IMR-90 (cell line): ENCODE measurements around the gene TMBIM1. TPM values are rescaled to one million over a fixed set of nuclear protein-coding genes. Genes with fewer than 3 reads are reported as not detected.

ENCODE experiments used
- ATAC-seq: fragments of 200-7000 bp; cut with Tn5 transposase; 2 replicates; pipeline ENCODE4 v1.9.1; 2020; ENCODE audit warnings: low read depth, mild to moderate bottlenecking, moderate library complexity
- BruUV-seq: library from RNA; stranded (reverse); fragments of 400-500 nt; replicated peaks from 2 replicates; lab custom pipeline; 2021; lab: Mats Ljungman, UMichigan
- CTCF ChIA-PET: fragments of 300-600 bp; formaldehyde crosslinking; extraction: SDS; loops from one replicate; lab custom pipeline; 2021; ENCODE audit warnings: antibody characterized with exemption; lab: Yijun Ruan, JAX
- POLR2A ChIA-PET: fragments of 300-600 bp; sonication (Branson Sonifier 250); formaldehyde crosslinking; loops from one replicate; lab custom pipeline; 2022; ENCODE audit warnings: antibody characterized with exemption; ENCODE audit not compliant: unreplicated experiment; lab: Charles Lee
- DNase-seq: peaks from one replicate; pipeline ENCODE4 v3.0.0; 2013
- H2AFZ ChIP-seq: replicated peaks from 2 replicates; pipeline ENCODE3; 2013; ENCODE audit warnings: low read length, mild to moderate bottlenecking; ENCODE audit not compliant: poor library complexity
- H2AK5ac ChIP-seq: 2 replicates; pipeline ENCODE4 v1.6.1; 2013; ENCODE audit warnings: low read depth, low read length, inconsistent platforms
- H2AK9ac ChIP-seq: replicated peaks from 2 replicates; pipeline ENCODE3; 2013; ENCODE audit warnings: mild to moderate bottlenecking, low read depth, low read length, moderate library complexity; ENCODE audit not compliant: poor library complexity
- H2BK120ac ChIP-seq: 2 replicates; pipeline ENCODE4 v1.6.1; 2013; ENCODE audit warnings: low read depth, low read length, inconsistent platforms
- H2BK15ac ChIP-seq: 3 replicates; pipeline ENCODE4 v1.6.1; 2013; ENCODE audit warnings: low read depth, low read length, inconsistent platforms
- H2BK20ac ChIP-seq: 2 replicates; pipeline ENCODE4 v1.6.1; 2013; ENCODE audit warnings: low read depth, mild to moderate bottlenecking, inconsistent platforms, low read length, moderate library complexity
- H2BK5ac ChIP-seq: 2 replicates; pipeline ENCODE4 v1.6.1; 2013; ENCODE audit warnings: mild to moderate bottlenecking, low read depth, low read length, inconsistent platforms; ENCODE audit not compliant: poor library complexity, severe bottlenecking
- H3K14ac ChIP-seq: replicated peaks from 2 replicates; pipeline ENCODE4 v1.6.1; 2013; ENCODE audit warnings: low read depth, low read length, inconsistent platforms
- H3K18ac ChIP-seq: 2 replicates; pipeline ENCODE4 v1.6.1; 2013; ENCODE audit warnings: low read depth, low read length, control low read depth
- H3K23ac ChIP-seq: 2 replicates; pipeline ENCODE4 v1.6.1; 2013; ENCODE audit warnings: low read depth, low read length, inconsistent platforms
- H3K27ac ChIP-seq: 2 replicates; pipeline ENCODE4 v1.5.1; 2013; ENCODE audit warnings: mild to moderate bottlenecking, control low read depth, low read length; ENCODE audit not compliant: insufficient read depth
- H3K27me3 ChIP-seq: 2 replicates; pipeline ENCODE4 v1.6.1; 2013; ENCODE audit warnings: low read length; ENCODE audit not compliant: control insufficient read depth, insufficient read depth
- H3K36me3 ChIP-seq: 2 replicates; pipeline ENCODE4 v1.6.1; 2013; ENCODE audit warnings: low read length, mixed read lengths; ENCODE audit not compliant: control insufficient read depth, insufficient read depth
- H3K4ac ChIP-seq: 2 replicates; pipeline ENCODE4 v1.6.1; 2013; ENCODE audit warnings: low read depth, low read length, inconsistent platforms
- H3K4me1 ChIP-seq: 2 replicates; pipeline ENCODE4 v1.6.1; 2013; ENCODE audit warnings: low read length, mixed read lengths; ENCODE audit not compliant: control insufficient read depth, insufficient read depth
- H3K4me2 ChIP-seq: 2 replicates; pipeline ENCODE4 v1.6.1; 2013; ENCODE audit warnings: low read depth, mild to moderate bottlenecking, control low read depth, low read length, moderate library complexity
- H3K4me3 ChIP-seq: 2 replicates; pipeline ENCODE4 v1.5.1; 2013; ENCODE audit warnings: low read depth, mild to moderate bottlenecking, control low read depth, low read length, moderate library complexity; ENCODE audit not compliant: insufficient read depth
- H3K56ac ChIP-seq: 2 replicates; pipeline ENCODE4 v1.6.1; 2013; ENCODE audit warnings: low read length, inconsistent platforms; ENCODE audit not compliant: insufficient read depth; ENCODE audit errors: extremely low read depth
- H3K79me1 ChIP-seq, 2 experiments: 2 replicates each; pipeline ENCODE4 v1.6.1; 2013; ENCODE audit warnings: low read length in 2 of 2, inconsistent platforms in 1 of 2, low read depth in 1 of 2
- H3K9ac ChIP-seq: 2 replicates; pipeline ENCODE4 v1.6.1; 2013; ENCODE audit warnings: low read depth, low read length, control low read depth
- H3K9me1 ChIP-seq: 2 replicates; pipeline ENCODE4 v1.6.1; 2013; ENCODE audit warnings: low read length, inconsistent platforms; ENCODE audit not compliant: insufficient read depth
- H3K9me3 ChIP-seq: 2 replicates; pipeline ENCODE4 v1.6.1; 2013; ENCODE audit warnings: low read length; ENCODE audit not compliant: control insufficient read depth, insufficient read depth
- H4K20me1 ChIP-seq: 2 replicates; pipeline ENCODE4 v1.6.1; 2013; ENCODE audit warnings: low read length, inconsistent platforms; ENCODE audit not compliant: insufficient read depth
- H4K5ac ChIP-seq: 2 replicates; pipeline ENCODE4 v1.6.1; 2013; ENCODE audit warnings: mild to moderate bottlenecking, low read depth, low read length, control low read depth
- H4K8ac ChIP-seq, 2 experiments: 2 replicates each; pipeline ENCODE4 v1.6.1; 2013; ENCODE audit warnings: low read depth in 2 of 2, low read length in 2 of 2, control low read depth in 1 of 2, inconsistent platforms in 1 of 2
- H4K91ac ChIP-seq: 2 replicates; pipeline ENCODE4 v1.6.1; 2013; ENCODE audit warnings: low read depth, low read length, inconsistent platforms; ENCODE audit not compliant: insufficient read depth
- BHLHE40 ChIP-seq: fragments of 150-350 bp; IDR thresholded peaks from 2 replicates; pipeline ENCODE4 v1.6.1; 2016; ENCODE audit warnings: mild to moderate bottlenecking, low read depth, low read length
- CEBPB ChIP-seq: IDR thresholded peaks from 2 replicates; pipeline ENCODE4 v1.6.1; 2012; ENCODE audit warnings: low read depth, low read length, improper control_type of control experiment
- FOS ChIP-seq: fragments of 150-350 bp; IDR thresholded peaks from 2 replicates; pipeline ENCODE4 v1.6.1; 2016; ENCODE audit warnings: low read depth, low read length
- MAFK ChIP-seq: IDR thresholded peaks from 2 replicates; pipeline ENCODE4 v1.6.1; 2012; ENCODE audit warnings: low read depth, low read length, improper control_type of control experiment
- MAZ ChIP-seq: IDR thresholded peaks from 2 replicates; pipeline ENCODE4 v1.6.1; 2012; ENCODE audit warnings: low read depth, mild to moderate bottlenecking, low read length, improper control_type of control experiment, moderate library complexity, borderline replicate concordance
- MXI1 ChIP-seq: IDR thresholded peaks from 2 replicates; pipeline ENCODE4 v1.6.1; 2012; ENCODE audit warnings: low read depth, mild to moderate bottlenecking, low read length, moderate library complexity, borderline replicate concordance
- NFE2L2 ChIP-seq: fragments of 150-350 bp; IDR thresholded peaks from 2 replicates; pipeline ENCODE4 v1.6.1; 2016; ENCODE audit warnings: low read depth, mild to moderate bottlenecking, low read length
- POLR2A ChIP-seq: IDR thresholded peaks from 2 replicates; pipeline ENCODE4 v1.6.1; 2012; ENCODE audit warnings: mild to moderate bottlenecking, low read depth, low read length
- RAD21 ChIP-seq: IDR thresholded peaks from 2 replicates; pipeline ENCODE4 v1.6.1; 2012; ENCODE audit warnings: low read length, improper control_type of control experiment
- RCOR1 ChIP-seq: IDR thresholded peaks from 2 replicates; pipeline ENCODE4 v1.6.1; 2012; ENCODE audit warnings: mild to moderate bottlenecking, low read length, improper control_type of control experiment; ENCODE audit not compliant: insufficient replicate concordance
- RFX5 ChIP-seq: IDR thresholded peaks from 2 replicates; pipeline ENCODE4 v1.8.0; 2012; ENCODE audit warnings: low read depth, mild to moderate bottlenecking, low read length, moderate library complexity
- SMC3 ChIP-seq: fragments of 150-350 bp; IDR thresholded peaks from 2 replicates; pipeline ENCODE4 v1.6.1; 2016; ENCODE audit warnings: low read depth, mild to moderate bottlenecking, antibody characterized with exemption, low read length, moderate library complexity
- USF2 ChIP-seq: fragments of 150-350 bp; IDR thresholded peaks from 2 replicates; pipeline ENCODE4 v1.6.1; 2017; ENCODE audit warnings: mild to moderate bottlenecking, antibody characterized with exemption, low read length, low read depth
- WGBS, 2 experiments: methylation state at CpG; one replicate each; pipeline versions ENCODE4 v1.1.5 to v1.1.7; 2013; ENCODE audit warnings: missing lambda C conversion rate in 2 of 2; ENCODE audit not compliant: insufficient read length in 1 of 2; ENCODE audit errors: extremely low coverage in 2 of 2; 5-methylcytosine and 5-hydroxymethylcytosine counted together
- dilution Hi-C: fragments of 300-500 bp; cut with HindIII; formaldehyde crosslinking; loops from one replicate; pipeline ENCODE4 v1.14.3; 2018; ENCODE audit warnings: low sequenced_read_pairs; ENCODE audit not compliant: unreplicated experiment
- in situ Hi-C: fragments of 300-500 bp; cut with MboI; formaldehyde crosslinking; loops from 3 replicates; pipeline ENCODE4 v1.14.3; 2019; ENCODE audit warnings: low sequenced_read_pairs, inconsistent platforms, mixed read lengths
- intact Hi-C: fragments of 100-400 bp; cut with micrococcal nuclease; formaldehyde crosslinking; loops from 2 replicates; pipeline ENCODE4 v1.10.0; 2022
- polyA plus RNA-seq, 3 experiments: library from polyadenylated mRNA; depleted of rRNA; stranded (reverse); fragments of >200 nt; gene quantifications; 2 replicates each; pipeline ENCODE4 v1.2.3, GENCODE V29; 2012; ENCODE audit warnings: low replicate concordance in 1 of 3
- total RNA-seq: library from RNA; depleted of rRNA; stranded (reverse); fragments of >200 nt; gene quantifications from 2 replicates; pipeline ENCODE4 v1.2.3, GENCODE V29; 2012
- TF ChIP-seq, protein P1 (sequence below): fragments of 150-350 bp; IDR thresholded peaks from 2 replicates; pipeline ENCODE4 v1.6.1; 2016; ENCODE audit warnings: low read depth, mild to moderate bottlenecking, low read length, moderate library complexity, borderline replicate concordance
- TF ChIP-seq, protein P2 (sequence below): conservative IDR thresholded peaks from 2 replicates; pipeline ENCODE4 v1.5.1; 2012; ENCODE audit warnings: mild to moderate bottlenecking, low read depth, low read length, improper control_type of control experiment

TMBIM1 gene
- total and polyA plus RNA-seq, 2 of the 4 experiments (the other 2 are of a cell fraction), result 84.6 to 102 TPM

DNA sequence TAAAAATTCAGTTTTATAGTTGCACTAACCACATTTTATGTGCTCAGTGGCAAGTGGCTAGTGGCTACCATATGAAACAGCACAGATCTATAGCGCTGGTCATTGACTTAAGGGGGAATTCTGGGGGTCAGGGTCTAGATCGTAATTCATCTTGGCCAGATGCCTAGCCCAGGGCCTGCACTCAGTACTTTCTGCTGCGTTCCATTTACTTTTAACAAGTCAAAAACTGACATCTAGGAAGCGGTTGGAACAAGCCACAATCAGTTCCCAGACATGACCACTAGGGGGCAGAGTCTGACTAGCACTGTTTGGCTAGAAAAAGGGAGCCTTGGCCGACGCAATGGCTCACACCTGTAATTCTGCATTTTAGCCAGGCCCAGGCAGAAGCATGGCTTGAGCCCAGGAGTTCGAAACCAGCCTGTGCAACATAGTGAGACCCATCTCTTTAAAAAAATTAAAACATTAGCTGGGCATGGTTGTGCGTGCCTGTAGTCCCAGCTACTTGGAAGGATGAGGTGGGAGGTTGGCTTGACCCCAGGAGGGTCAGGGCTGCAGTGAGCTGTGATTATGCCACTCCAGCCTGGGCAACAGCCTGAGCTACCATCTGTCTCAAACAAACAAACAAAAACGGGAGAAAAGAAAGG lies 9.0 kb upstream of the TMBIM1 start:
- peak overlapping the region in 1 of 2 experiments; percentile 74; a peak in 1 of 4 replicates for H4K8ac ChIP-seq
- no peak overlapping the region for H3K14ac ChIP-seq
- H3K27me3 ChIP-seq, result no peaks in the 10 kb centered on the region
- no peak overlapping the region for H2BK15ac ChIP-seq
- H2AFZ ChIP-seq, result peak overlapping the region; percentile 91
- no peak overlapping the region for H3K9ac ChIP-seq
- ChIA-PET CTCF (interaction anchor here (0.7 to 1.0 kb wide), 2 partner anchors 14 to 57 kb away, joined by 3 read pairs; no protein-coding TSS in a partner anchor), POLR2A (no interaction called here)
- no peak overlapping the region for H3K18ac ChIP-seq
- peaks cover 5% of the 10 kb centered on the region for H3K9me1 ChIP-seq
- no peaks in the 10 kb centered on the region for H3K79me1 ChIP-seq
- no peak overlapping the region for H2AK5ac ChIP-seq
- in situ Hi-C loops, result loop anchor here (10.0 kb wide), 1 partner anchor 164 kb away; no protein-coding TSS in a partner anchor
- no TSS peak for BruUV-seq
- H3K23ac ChIP-seq, result no peak overlapping the region
- no peak overlapping the region for H2BK20ac ChIP-seq
- no peak overlapping the region for H3K4me2 ChIP-seq
- H3K56ac ChIP-seq, result no peak overlapping the region
- peak; percentile 82 for DNase-seq
- intact Hi-C loops, result loop anchor here (1.0 kb wide), 3 partner anchors 55 to 165 kb away; partner anchors contain the start of gene CATIP
- H3K4ac ChIP-seq, result no peak overlapping the region
- H3K4me1 ChIP-seq, result peaks cover 4% of the 10 kb centered on the region; the same call in 1 of the 2 replicates
- no peak overlapping the region for H3K4me3 ChIP-seq
- H4K5ac ChIP-seq, result no peak overlapping the region
- no peaks in the 10 kb centered on the region for H4K20me1 ChIP-seq
- H2BK5ac ChIP-seq, result no peak overlapping the region
- H3K36me3 ChIP-seq, result no peaks in the 10 kb centered on the region
- no peak overlapping the region for H4K91ac ChIP-seq
- peak overlapping the region; percentile 7 for H2AK9ac ChIP-seq
- dilution Hi-C loops, result no loop called here
- 0% methylated on average over 2 of the region's 9 CpGs; no CpG with 5 or more reads in 1 of the 2 experiments for WGBS, 2 experiments
- no peaks in the 10 kb centered on the region for H3K9me3 ChIP-seq
- H2BK120ac ChIP-seq, result no peak overlapping the region
- peak; percentile 93 for ATAC-seq
- H3K27ac ChIP-seq, result no peak overlapping the region
- TF ChIP-seq, protein P1, sequence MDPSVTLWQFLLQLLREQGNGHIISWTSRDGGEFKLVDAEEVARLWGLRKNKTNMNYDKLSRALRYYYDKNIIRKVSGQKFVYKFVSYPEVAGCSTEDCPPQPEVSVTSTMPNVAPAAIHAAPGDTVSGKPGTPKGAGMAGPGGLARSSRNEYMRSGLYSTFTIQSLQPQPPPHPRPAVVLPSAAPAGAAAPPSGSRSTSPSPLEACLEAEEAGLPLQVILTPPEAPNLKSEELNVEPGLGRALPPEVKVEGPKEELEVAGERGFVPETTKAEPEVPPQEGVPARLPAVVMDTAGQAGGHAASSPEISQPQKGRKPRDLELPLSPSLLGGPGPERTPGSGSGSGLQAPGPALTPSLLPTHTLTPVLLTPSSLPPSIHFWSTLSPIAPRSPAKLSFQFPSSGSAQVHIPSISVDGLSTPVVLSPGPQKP, result no peak
- TF ChIP-seq, protein P2, sequence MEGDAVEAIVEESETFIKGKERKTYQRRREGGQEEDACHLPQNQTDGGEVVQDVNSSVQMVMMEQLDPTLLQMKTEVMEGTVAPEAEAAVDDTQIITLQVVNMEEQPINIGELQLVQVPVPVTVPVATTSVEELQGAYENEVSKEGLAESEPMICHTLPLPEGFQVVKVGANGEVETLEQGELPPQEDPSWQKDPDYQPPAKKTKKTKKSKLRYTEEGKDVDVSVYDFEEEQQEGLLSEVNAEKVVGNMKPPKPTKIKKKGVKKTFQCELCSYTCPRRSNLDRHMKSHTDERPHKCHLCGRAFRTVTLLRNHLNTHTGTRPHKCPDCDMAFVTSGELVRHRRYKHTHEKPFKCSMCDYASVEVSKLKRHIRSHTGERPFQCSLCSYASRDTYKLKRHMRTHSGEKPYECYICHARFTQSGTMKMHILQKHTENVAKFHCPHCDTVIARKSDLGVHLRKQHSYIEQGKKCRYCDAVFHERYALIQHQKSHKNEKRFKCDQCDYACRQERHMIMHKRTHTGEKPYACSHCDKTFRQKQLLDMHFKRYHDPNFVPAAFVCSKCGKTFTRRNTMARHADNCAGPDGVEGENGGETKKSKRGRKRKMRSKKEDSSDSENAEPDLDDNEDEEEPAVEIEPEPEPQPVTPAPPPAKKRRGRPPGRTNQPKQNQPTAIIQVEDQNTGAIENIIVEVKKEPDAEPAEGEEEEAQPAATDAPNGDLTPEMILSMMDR, result peak; percentile 93
- TF ChIP-seq RFX5, result no peak
- TF ChIP-seq SMC3, result peak; percentile 86
- TF ChIP-seq MXI1, result no peak
- TF ChIP-seq RCOR1, result no peak
- TF ChIP-seq USF2, result no peak
- no peak for TF ChIP-seq BHLHE40
- no peak for TF ChIP-seq MAFK
- 0 out of 2 replicates have a peak, but pooled peaks have one; percentile 1 for TF ChIP-seq MAZ
- no peak for TF ChIP-seq POLR2A
- TF ChIP-seq NFE2L2, result no peak
- TF ChIP-seq FOS, result no peak
- no peak for TF ChIP-seq CEBPB
- TF ChIP-seq RAD21, result peak; percentile 96
